ENCODE data around the gene APOO.
"Not testable (repeated sequence)": the region's sequence is repeated elsewhere in the genome, so short reads cannot be mapped to it uniquely, and the experiment has no call there.

Gene APOO

GRCh38 chrX:23870041-23870440 is 37.7 kb downstream of the APOO start:
- Histone ChIP-seq H3K4me1 (ENCODE audit: insufficient read depth, low read length) (no peaks in the 10 kb centered on the region), H3K36me3 (ENCODE audit: insufficient read depth, low read length) (no peaks in the 10 kb centered on the region), H3K27me3 (ENCODE audit: insufficient read depth, low read length) (no peaks in the 10 kb centered on the region), H3K4me3 (ENCODE audit: low read length) (no peak overlapping the region), H2AFZ (ENCODE audit: low read depth, low read length) (no peak overlapping the region), H3K9me3 (ENCODE audit: low read length) (no peaks in the 10 kb centered on the region)

GRCh38 chrX:23864742-23865326 is 42.9 kb downstream of the APOO start:
- H3K27me3 ChIP-seq (ENCODE audit: insufficient read depth, low read length): no peaks in the 10 kb centered on the region
- H3K9me3 ChIP-seq (ENCODE audit: low read length): no peaks in the 10 kb centered on the region
- no peaks in the 10 kb centered on the region for H3K4me1 ChIP-seq (ENCODE audit: insufficient read depth, low read length)
- H3K4me3 ChIP-seq (ENCODE audit: low read length): no peak overlapping the region
- no peaks in the 10 kb centered on the region for H3K36me3 ChIP-seq (ENCODE audit: insufficient read depth, low read length)
- no peak overlapping the region for H2AFZ ChIP-seq (ENCODE audit: low read depth, low read length)

GRCh38 chrX:23861952-23862351 is 45.8 kb downstream of the APOO start:
- not testable (repeated sequence) for H3K27me3 ChIP-seq (ENCODE audit: insufficient read depth, low read length); H3K9me3 ChIP-seq (ENCODE audit: low read length); H3K36me3 ChIP-seq (ENCODE audit: insufficient read depth, low read length); H3K4me3 ChIP-seq (ENCODE audit: low read length); H3K4me1 ChIP-seq (ENCODE audit: insufficient read depth, low read length); H2AFZ ChIP-seq (ENCODE audit: low read depth, low read length)

- H2AFZ ChIP-seq (ENCODE audit: low read depth, low read length): no peak overlapping the region
- no peaks in the 10 kb centered on the region for H3K9me3 ChIP-seq (ENCODE audit: low read length)
- peaks cover 7% of the 10 kb centered on the region for H3K36me3 ChIP-seq (ENCODE audit: insufficient read depth, low read length)
- H3K4me1 ChIP-seq (ENCODE audit: insufficient read depth, low read length): no peaks in the 10 kb centered on the region
- no peaks in the 10 kb centered on the region for H3K27me3 ChIP-seq (ENCODE audit: insufficient read depth, low read length)
- H3K4me3 ChIP-seq (ENCODE audit: low read length): no peak overlapping the region
Measured at GRCh38 chrX:23861215-23861896, 46.4 kb downstream of the APOO start.

- H3K4me3 ChIP-seq (ENCODE audit: low read length); H3K9me3 ChIP-seq (ENCODE audit: low read length); H2AFZ ChIP-seq (ENCODE audit: low read depth, low read length); H3K4me1 ChIP-seq (ENCODE audit: insufficient read depth, low read length); H3K36me3 ChIP-seq (ENCODE audit: insufficient read depth, low read length); H3K27me3 ChIP-seq (ENCODE audit: insufficient read depth, low read length): not testable (repeated sequence)
Measured at GRCh38 chrX:23859238-23859637, 48.5 kb downstream of the APOO start.

GRCh38 chrX:23857935-23858334 is 49.8 kb downstream of the APOO start:
- Histone ChIP-seq H3K9me3 (ENCODE audit: low read length) (no peaks in the 10 kb centered on the region), H3K4me1 (ENCODE audit: insufficient read depth, low read length) (no peaks in the 10 kb centered on the region), H2AFZ (ENCODE audit: low read depth, low read length) (no peak overlapping the region), H3K36me3 (ENCODE audit: insufficient read depth, low read length) (peaks cover 7% of the 10 kb centered on the region), H3K4me3 (ENCODE audit: low read length) (no peak overlapping the region), H3K27me3 (ENCODE audit: insufficient read depth, low read length) (no peaks in the 10 kb centered on the region)

GRCh38 chrX:23857363-23857762 is 50.4 kb downstream of the APOO start:
- H3K4me1 ChIP-seq (ENCODE audit: insufficient read depth, low read length): no peaks in the 10 kb centered on the region
- H3K9me3 ChIP-seq (ENCODE audit: low read length): no peaks in the 10 kb centered on the region
- no peak overlapping the region for H2AFZ ChIP-seq (ENCODE audit: low read depth, low read length)
- peaks cover 7% of the 10 kb centered on the region for H3K36me3 ChIP-seq (ENCODE audit: insufficient read depth, low read length)
- H3K4me3 ChIP-seq (ENCODE audit: low read length): no peak overlapping the region
- H3K27me3 ChIP-seq (ENCODE audit: insufficient read depth, low read length): no peaks in the 10 kb centered on the region

- peaks cover 7% of the 10 kb centered on the region for H3K36me3 ChIP-seq (ENCODE audit: insufficient read depth, low read length)
- no peak overlapping the region for H2AFZ ChIP-seq (ENCODE audit: low read depth, low read length)
- no peaks in the 10 kb centered on the region for H3K4me1 ChIP-seq (ENCODE audit: insufficient read depth, low read length)
- H3K9me3 ChIP-seq (ENCODE audit: low read length): no peaks in the 10 kb centered on the region
- no peak overlapping the region for H3K4me3 ChIP-seq (ENCODE audit: low read length)
- no peaks in the 10 kb centered on the region for H3K27me3 ChIP-seq (ENCODE audit: insufficient read depth, low read length)
Measured at GRCh38 chrX:23855569-23855968, 52.2 kb downstream of the APOO start.

GRCh38 chrX:23854945-23855344 is 52.8 kb downstream of the APOO start:
- Histone ChIP-seq H3K9me3 (ENCODE audit: low read length) (no peaks in the 10 kb centered on the region), H2AFZ (ENCODE audit: low read depth, low read length) (no peak overlapping the region)

GRCh38 chrX:23854122-23854521 is 53.6 kb downstream of the APOO start:
- Histone ChIP-seq H3K9me3 (ENCODE audit: low read length) (no peaks in the 10 kb centered on the region), H3K4me3 (ENCODE audit: low read length) (no peak overlapping the region), H2AFZ (ENCODE audit: low read depth, low read length) (no peak overlapping the region), H3K27me3 (ENCODE audit: insufficient read depth, low read length) (no peaks in the 10 kb centered on the region), H3K36me3 (ENCODE audit: insufficient read depth, low read length) (peaks cover 7% of the 10 kb centered on the region), H3K4me1 (ENCODE audit: insufficient read depth, low read length) (no peaks in the 10 kb centered on the region)

More at GRCh38 chrX:23854945-23855344, 52.8 kb downstream of the APOO start:
- H3K4me3 ChIP-seq (ENCODE audit: low read length): no peak overlapping the region
- no peaks in the 10 kb centered on the region for H3K4me1 ChIP-seq (ENCODE audit: insufficient read depth, low read length)
- no peaks in the 10 kb centered on the region for H3K27me3 ChIP-seq (ENCODE audit: insufficient read depth, low read length)
- H3K36me3 ChIP-seq (ENCODE audit: insufficient read depth, low read length): peaks cover 7% of the 10 kb centered on the region

GRCh38 chrX:23851544-23851943 is 56.2 kb downstream of the APOO start:
- Histone ChIP-seq H3K4me3 (ENCODE audit: low read length) (no peak overlapping the region), H2AFZ (ENCODE audit: low read depth, low read length) (no peak overlapping the region), H3K9me3 (ENCODE audit: low read length) (no peaks in the 10 kb centered on the region), H3K36me3 (ENCODE audit: insufficient read depth, low read length) (no peaks in the 10 kb centered on the region), H3K27me3 (ENCODE audit: insufficient read depth, low read length) (no peaks in the 10 kb centered on the region), H3K4me1 (ENCODE audit: insufficient read depth, low read length) (no peaks in the 10 kb centered on the region)

- no peaks in the 10 kb centered on the region for H3K27me3 ChIP-seq (ENCODE audit: insufficient read depth, low read length)
Measured at GRCh38 chrX:23849241-23849640, 58.5 kb downstream of the APOO start.

GRCh38 chrX:23845351-23845817 is 62.4 kb downstream of the APOO start:
- Histone ChIP-seq H3K36me3 (ENCODE audit: insufficient read depth, low read length) (no peaks in the 10 kb centered on the region), H3K4me3 (ENCODE audit: low read length) (no peak overlapping the region), H3K9me3 (ENCODE audit: low read length) (no peaks in the 10 kb centered on the region), H3K27me3 (ENCODE audit: insufficient read depth, low read length) (no peaks in the 10 kb centered on the region), H2AFZ (ENCODE audit: low read depth, low read length) (no peak overlapping the region), H3K4me1 (ENCODE audit: insufficient read depth, low read length) (peaks cover 6% of the 10 kb centered on the region)

More at GRCh38 chrX:23849241-23849640, 58.5 kb downstream of the APOO start:
- no peaks in the 10 kb centered on the region for H3K4me1 ChIP-seq (ENCODE audit: insufficient read depth, low read length)
- no peak overlapping the region for H3K4me3 ChIP-seq (ENCODE audit: low read length)
- no peaks in the 10 kb centered on the region for H3K9me3 ChIP-seq (ENCODE audit: low read length)
- no peaks in the 10 kb centered on the region for H3K36me3 ChIP-seq (ENCODE audit: insufficient read depth, low read length)
- no peak overlapping the region for H2AFZ ChIP-seq (ENCODE audit: low read depth, low read length)

Data from neuron (in vitro differentiated cells).